Tibial artery (tissue), 4 donors: ENCODE data around the gene ZAR1L.

ENCODE experiments used
- DNase-seq, 2 donors: peaks; one replicate each; pipeline ENCODE4 v3.0.0-alpha.2; 2019
- H3K27ac ChIP-seq, 2 donors: fragments of 200-600 bp; sonication (generic) in 1 of 2; 1 replicate in 1 of 2; 2 replicates in 1 of 2; pipeline ENCODE4 v1.5.1; 2018 to 2019; ENCODE audit warnings: mild to moderate bottlenecking in 1 of 2
- H3K27me3 ChIP-seq, 2 donors: fragments of 200-600 bp; sonication (generic) in 1 of 2; one replicate each; pipeline versions ENCODE4 v1.5.1 to v1.6.0; 2016 to 2019
- H3K36me3 ChIP-seq, 3 donors: fragments of 200-600 bp; sonication (generic) in 2 of 3; one replicate each; pipeline ENCODE4 v1.5.1; 2016 to 2019; ENCODE audit warnings: mild to moderate bottlenecking in 2 of 3
- H3K4me1 ChIP-seq, 4 donors: fragments of 200-600 bp; sonication (generic) in 2 of 4; 1 replicate in 3 of 4; 2 replicates in 1 of 4; pipeline ENCODE4 v1.5.1; 2016 to 2019
- H3K4me3 ChIP-seq, 2 donors: fragments of 200-600 bp; sonication (generic) in 1 of 2; 1 replicate in 1 of 2; 2 replicates in 1 of 2; pipeline ENCODE4 v1.5.1; 2018 to 2019; ENCODE audit warnings: mild to moderate bottlenecking in 2 of 2
- H3K9me3 ChIP-seq, 3 donors: fragments of 200-600 bp; sonication (generic) in 1 of 3; one replicate each; pipeline ENCODE4 v1.5.1; 2016 to 2019
- intact Hi-C: fragments of 100-400 bp; cut with DNase I; formaldehyde crosslinking; loops from one replicate; pipeline ENCODE4 v1.15.0; 2023; ENCODE audit warnings: low total_unique reads
- TF ChIP-seq, protein P1 (sequence below), 2 experiments: fragments of 200-600 bp in 1 of 2; fragments of 450-650 bp in 1 of 2; IDR thresholded peaks; one replicate each; pipeline ENCODE4 v1.5.1; 2017 to 2019; ENCODE audit warnings: antibody characterized with exemption in 2 of 2, mild to moderate bottlenecking in 1 of 2, moderate library complexity in 1 of 2

ZAR1L gene

DNA sequence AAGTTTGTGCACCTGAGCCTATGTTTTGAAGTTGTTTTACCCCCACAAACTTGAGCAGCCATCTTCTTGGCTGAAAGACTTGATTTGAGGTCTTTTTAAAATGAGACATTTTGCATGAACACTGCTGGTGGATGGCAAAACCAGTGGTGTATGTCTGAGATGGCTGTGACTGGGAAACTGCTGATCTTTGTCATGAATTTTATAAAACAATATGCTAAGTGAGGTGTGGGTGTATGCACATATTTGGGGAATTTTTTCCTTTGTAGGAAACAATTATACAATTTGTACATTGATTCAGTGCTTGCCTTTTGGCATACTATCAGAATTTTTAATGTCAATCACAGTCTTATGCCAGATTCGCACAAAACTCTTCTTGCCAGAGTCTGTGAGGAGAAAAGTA lies 52.5 kb downstream of the ZAR1L start:
- Histone ChIP-seq H3K27ac (peak overlapping the region; percentile 64 to 65), H3K4me3 (no peak overlapping the region), H3K27me3 (no peaks in the 10 kb centered on the region), H3K9me3 (no peaks in the 10 kb centered on the region), H3K36me3 (peaks cover 37 to 55% (median 39%) of the 10 kb centered on the region in 3 donors), H3K4me1 (peaks cover 0 to 54% (median 33%) of the 10 kb centered on the region in 4 donors)
- no peak for DNase-seq
- TF ChIP-seq, protein P1, sequence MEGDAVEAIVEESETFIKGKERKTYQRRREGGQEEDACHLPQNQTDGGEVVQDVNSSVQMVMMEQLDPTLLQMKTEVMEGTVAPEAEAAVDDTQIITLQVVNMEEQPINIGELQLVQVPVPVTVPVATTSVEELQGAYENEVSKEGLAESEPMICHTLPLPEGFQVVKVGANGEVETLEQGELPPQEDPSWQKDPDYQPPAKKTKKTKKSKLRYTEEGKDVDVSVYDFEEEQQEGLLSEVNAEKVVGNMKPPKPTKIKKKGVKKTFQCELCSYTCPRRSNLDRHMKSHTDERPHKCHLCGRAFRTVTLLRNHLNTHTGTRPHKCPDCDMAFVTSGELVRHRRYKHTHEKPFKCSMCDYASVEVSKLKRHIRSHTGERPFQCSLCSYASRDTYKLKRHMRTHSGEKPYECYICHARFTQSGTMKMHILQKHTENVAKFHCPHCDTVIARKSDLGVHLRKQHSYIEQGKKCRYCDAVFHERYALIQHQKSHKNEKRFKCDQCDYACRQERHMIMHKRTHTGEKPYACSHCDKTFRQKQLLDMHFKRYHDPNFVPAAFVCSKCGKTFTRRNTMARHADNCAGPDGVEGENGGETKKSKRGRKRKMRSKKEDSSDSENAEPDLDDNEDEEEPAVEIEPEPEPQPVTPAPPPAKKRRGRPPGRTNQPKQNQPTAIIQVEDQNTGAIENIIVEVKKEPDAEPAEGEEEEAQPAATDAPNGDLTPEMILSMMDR (IDR thresholded peaks at IDR 0.05), result no peak
- intact Hi-C loops, result no loop called here

DNA sequence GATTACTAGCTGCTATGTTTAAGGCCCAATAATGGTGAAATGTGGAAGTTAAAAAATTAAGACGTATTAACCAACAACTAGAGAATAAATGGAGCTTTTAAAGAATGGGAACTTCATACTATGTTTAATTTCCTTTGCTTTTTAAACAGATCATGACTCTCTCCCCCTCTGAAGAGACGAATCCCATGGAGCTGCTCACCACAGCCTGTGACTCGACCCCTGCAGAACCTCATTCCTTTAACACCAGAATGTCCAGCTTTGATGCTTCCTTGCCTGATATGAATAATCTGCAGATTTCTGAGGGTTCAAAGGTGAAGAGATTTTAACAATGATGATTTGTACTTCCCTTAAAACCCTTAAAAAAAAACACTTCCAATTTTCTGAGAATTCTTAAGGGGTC lies 53.0 kb downstream of the ZAR1L start:
- peaks cover 33 to 51% (median 34%) of the 10 kb centered on the region in 3 donors for H3K36me3 ChIP-seq
- DNase-seq, result no peak
- intact Hi-C loops, result no loop called here
- TF ChIP-seq, protein P1 (IDR thresholded peaks at IDR 0.05), result no peak
- no peaks in the 10 kb centered on the region for H3K9me3 ChIP-seq
- peaks cover 0 to 58% (median 33%) of the 10 kb centered on the region in 4 donors for H3K4me1 ChIP-seq
- H3K27me3 ChIP-seq, result no peaks in the 10 kb centered on the region
- peak overlapping the region; percentile 64 to 65 for H3K27ac ChIP-seq
- H3K4me3 ChIP-seq, result no peak overlapping the region

DNA sequence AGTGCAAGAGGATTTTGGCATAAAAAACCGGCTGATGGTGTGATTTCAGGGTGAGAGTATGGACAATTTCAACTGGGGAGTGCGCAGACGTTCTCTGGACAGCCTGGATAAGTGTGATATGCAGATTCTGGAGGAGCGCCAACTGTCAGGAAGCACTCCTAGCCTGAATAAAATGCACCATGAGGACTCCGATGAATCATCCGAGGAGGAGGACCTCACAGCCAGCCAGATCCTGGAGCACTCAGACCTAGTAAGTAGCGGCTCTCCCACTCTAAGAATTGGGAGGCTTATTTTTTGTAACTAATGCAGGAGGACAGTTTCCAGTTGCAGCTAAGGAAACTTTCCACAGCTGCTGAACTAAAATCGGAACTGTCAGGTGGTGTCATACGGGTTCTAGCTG lies 53.6 kb downstream of the ZAR1L start:
- H3K4me1 ChIP-seq, result peaks cover 0 to 64% (median 31%) of the 10 kb centered on the region in 4 donors
- peak overlapping the region; percentile 64 to 65 for H3K27ac ChIP-seq
- no peak overlapping the region for H3K4me3 ChIP-seq
- TF ChIP-seq, protein P1 (IDR thresholded peaks at IDR 0.05), result no peak
- peak; percentile 80 to 87 for DNase-seq
- H3K9me3 ChIP-seq, result no peaks in the 10 kb centered on the region
- no peaks in the 10 kb centered on the region for H3K27me3 ChIP-seq
- H3K36me3 ChIP-seq, result peaks cover 27 to 45% (median 28%) of the 10 kb centered on the region in 3 donors
- intact Hi-C loops, result no loop called here

DNA sequence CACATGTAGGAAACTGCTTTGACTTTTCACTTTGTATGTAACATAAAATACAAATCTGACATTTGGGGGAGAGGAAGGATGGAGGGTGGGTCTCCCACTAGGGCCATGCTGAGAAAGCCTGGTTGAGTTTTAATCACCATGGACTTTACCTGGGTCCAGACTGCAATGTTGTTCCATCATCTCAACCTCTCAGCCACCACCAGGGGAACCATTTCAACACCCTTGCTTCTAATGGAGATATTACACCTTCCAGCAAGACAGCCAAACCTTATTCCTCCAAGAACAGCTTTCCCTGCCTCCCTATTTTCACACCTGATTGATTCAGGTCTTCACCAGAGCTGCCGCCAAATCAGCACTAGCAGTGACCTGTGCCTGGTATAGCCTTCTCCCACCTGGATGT lies 56.0 kb downstream of the ZAR1L start:
- Histone ChIP-seq H3K4me1 (peaks cover 0 to 78% (median 33%) of the 10 kb centered on the region in 4 donors), H3K27me3 (no peaks in the 10 kb centered on the region), H3K4me3 (no peak overlapping the region), H3K9me3 (no peaks in the 10 kb centered on the region), H3K27ac (peak overlapping the region; percentile 25 to 65), H3K36me3 (peaks cover 5 to 22% (median 12%) of the 10 kb centered on the region in 3 donors)
- intact Hi-C loops, result no loop called here
- TF ChIP-seq, protein P1 (IDR thresholded peaks at IDR 0.05), result peak in 1 of 2 experiments; percentile 11
- no peak for DNase-seq

DNA sequence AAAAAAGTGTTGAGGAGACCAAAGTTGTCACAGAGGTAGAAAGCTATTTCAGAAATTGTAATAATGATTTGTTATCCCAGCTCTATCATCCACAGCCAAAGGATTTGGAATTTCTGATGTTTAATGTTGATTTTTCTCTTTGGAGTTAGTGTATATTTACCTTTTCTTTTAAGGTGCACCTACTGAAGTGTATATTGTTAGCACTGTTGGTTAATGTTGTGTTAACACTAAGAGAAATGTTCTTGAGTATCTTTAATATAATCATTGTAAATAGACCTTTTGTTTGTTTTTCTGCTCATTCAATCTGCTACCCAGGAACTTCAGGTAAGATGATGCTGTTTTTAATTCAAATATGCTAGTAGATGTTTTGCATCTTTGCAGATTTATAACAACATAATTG lies 57.5 kb downstream of the ZAR1L start:
- peak overlapping the region in 1 of 2 donors; percentile 81 for H3K27ac ChIP-seq
- peaks cover 0 to 88% (median 35%) of the 10 kb centered on the region in 4 donors for H3K4me1 ChIP-seq
- no peaks in the 10 kb centered on the region for H3K9me3 ChIP-seq
- intact Hi-C loops, result no loop called here
- no peak overlapping the region for H3K4me3 ChIP-seq
- DNase-seq, result no peak
- H3K36me3 ChIP-seq, result peaks cover 0 to 7% (median 6%) of the 10 kb centered on the region in 3 donors
- TF ChIP-seq, protein P1 (IDR thresholded peaks at IDR 0.05), result no peak
- H3K27me3 ChIP-seq, result no peaks in the 10 kb centered on the region

DNA sequence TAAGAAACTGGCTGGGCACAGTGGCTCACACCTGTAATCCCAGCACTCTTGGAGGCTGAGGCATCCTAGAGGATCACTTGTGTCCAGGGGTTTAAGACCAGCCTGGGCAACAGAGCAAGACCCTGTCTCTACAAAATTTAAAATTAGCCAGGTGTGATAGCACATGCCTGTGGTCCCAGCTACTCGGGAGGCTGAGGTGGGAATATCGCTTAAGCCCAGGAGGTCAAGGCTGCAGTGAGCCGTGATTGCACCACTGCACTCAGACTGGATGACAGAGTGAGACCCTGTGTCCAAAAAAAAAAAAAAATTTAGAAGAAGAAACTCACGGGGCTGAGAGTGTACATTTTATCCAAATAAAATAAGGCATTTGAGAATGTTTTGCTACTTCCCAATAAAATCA lies 58.9 kb downstream of the ZAR1L start:
- H3K36me3 ChIP-seq, result peaks cover 0 to 7% (median 5%) of the 10 kb centered on the region in 3 donors
- intact Hi-C loops, result no loop called here
- peak overlapping the region; percentile 74 to 81 for H3K27ac ChIP-seq
- DNase-seq, result no peak
- peak overlapping the region; percentile 46 to 48 for H3K4me3 ChIP-seq
- peaks cover 0 to 75% (median 21%) of the 10 kb centered on the region in 4 donors for H3K4me1 ChIP-seq
- TF ChIP-seq, protein P1 (IDR thresholded peaks at IDR 0.05), result no peak
- H3K27me3 ChIP-seq, result no peaks in the 10 kb centered on the region
- H3K9me3 ChIP-seq, result no peaks in the 10 kb centered on the region
